ENCODE data around the gene LTBP3.
"Not testable (repeated sequence)": the region's sequence is repeated elsewhere in the genome, so short reads cannot be mapped to it uniquely, and the experiment has no call there.

Gene LTBP3

GRCh38 chr11:65571420-65571819, 13.3 kb upstream of the LTBP3 start:
- DNase-seq = no peak

GRCh38 chr11:65569973-65570918, 12.1 kb upstream of the LTBP3 start, which contains the start of gene ZNRD2:
Gene ZNRD2 (plus strand): TSS chr11:65570477. CDS start chr11:65570492, 15 bp downstream.
- peak; percentile 98 for DNase-seq

GRCh38 chr11:65569164-65569972, 11.2 kb upstream of the LTBP3 start:
- DNase-seq = no peak

- DNase-seq = no peak
Observed at GRCh38 chr11:65565624-65566453, 7.7 kb upstream of the LTBP3 start.

GRCh38 chr11:65564879-65565559, 6.9 kb upstream of the LTBP3 start:
- DNase-seq = not testable (repeated sequence)

- DNase-seq = no peak
Observed at GRCh38 chr11:65563601-65564000, 5.4 kb upstream of the LTBP3 start.

- no peak for DNase-seq
Observed at GRCh38 chr11:65562788-65563187, 4.6 kb upstream of the LTBP3 start.

GRCh38 chr11:65562020-65562419, 3.9 kb upstream of the LTBP3 start:
- DNase-seq = no peak

GRCh38 chr11:65560555-65561418, 2.6 kb upstream of the LTBP3 start:
- peak; percentile 19 for DNase-seq

GRCh38 chr11:65559951-65560537, 1.9 kb upstream of the LTBP3 start:
- peak; percentile 77 for DNase-seq

GRCh38 chr11:65559535-65559934, 1.4 kb upstream of the LTBP3 start:
- DNase-seq = no peak

GRCh38 chr11:65558930-65559509, 861 bp upstream of the LTBP3 start:
- DNase-seq = no peak

- no peak for DNase-seq
Observed at GRCh38 chr11:65557280-65558001, 718 bp downstream of the LTBP3 start.

- DNase-seq = no peak
Observed at GRCh38 chr11:65556470-65557279, 1.5 kb downstream of the LTBP3 start.

- no peak for DNase-seq
Observed at GRCh38 chr11:65555693-65556231, 2.4 kb downstream of the LTBP3 start.

GRCh38 chr11:65554842-65555430, 3.2 kb downstream of the LTBP3 start:
- no peak for DNase-seq

- no peak for DNase-seq
Observed at GRCh38 chr11:65554057-65554818, 3.9 kb downstream of the LTBP3 start.

Measured in NCI-H510A treated with DMSO at 0.1 percent for 48 hours (cell line).